ENCODE results near the gene STX1B.

STX1B gene

GRCh38 chr16:30996324-30996984, 14.0 kb downstream of the STX1B start:
- no peak for DNase-seq (ENCODE audit: low read depth, low spot score)

- no peak for DNase-seq (ENCODE audit: low read depth, low spot score)
These were observed 14.5 kb downstream of the STX1B start for GRCh38 chr16:30995927-30996323.

GRCh38 chr16:30992931-30993816, 17.3 kb downstream of the STX1B start:
- DNase-seq (ENCODE audit: low read depth, low spot score): no peak

- no peak for DNase-seq (ENCODE audit: low read depth, low spot score)
These were observed 18.1 kb downstream of the STX1B start for GRCh38 chr16:30992276-30992780.

GRCh38 chr16:30991052-30991451, 19.4 kb downstream of the STX1B start:
- DNase-seq (ENCODE audit: low read depth, low spot score): no peak

- DNase-seq (ENCODE audit: low read depth, low spot score): no peak
These were observed 20.3 kb downstream of the STX1B start for GRCh38 chr16:30990105-30990504.

GRCh38 chr16:30989469-30990047, 20.9 kb downstream of the STX1B start:
- DNase-seq (ENCODE audit: low read depth, low spot score): no peak

- DNase-seq (ENCODE audit: low read depth, low spot score): no peak
These were observed 22.8 kb downstream of the STX1B start for GRCh38 chr16:30987581-30988190.

GRCh38 chr16:30986129-30986991, 24.1 kb downstream of the STX1B start:
- DNase-seq (ENCODE audit: low read depth, low spot score): no peak

GRCh38 chr16:30985401-30986128, 24.9 kb downstream of the STX1B start:
- peak; percentile 54 for DNase-seq (ENCODE audit: low read depth, low spot score)

- DNase-seq (ENCODE audit: low read depth, low spot score): peak; percentile 91
These were observed 25.6 kb downstream of the STX1B start, which contains the start of gene HSD3B7 for GRCh38 chr16:30984669-30985400. HSD3B7 (plus strand) TSS chr16:30985207; CDS start chr16:30985659, 452 bp downstream.

GRCh38 chr16:30983898-30984610, 26.4 kb downstream of the STX1B start:
- DNase-seq (ENCODE audit: low read depth, low spot score): no peak

GRCh38 chr16:30983289-30983889, 27.0 kb downstream of the STX1B start:
- DNase-seq (ENCODE audit: low read depth, low spot score): no peak

GRCh38 chr16:30982548-30983288, 27.7 kb downstream of the STX1B start:
- DNase-seq (ENCODE audit: low read depth, low spot score): no peak

GRCh38 chr16:30980959-30981358, 29.5 kb downstream of the STX1B start:
- no peak for DNase-seq (ENCODE audit: low read depth, low spot score)

GRCh38 chr16:30980434-30980833, 30.0 kb downstream of the STX1B start:
- no peak for DNase-seq (ENCODE audit: low read depth, low spot score)

- no peak for DNase-seq (ENCODE audit: low read depth, low spot score)
These were observed 30.4 kb downstream of the STX1B start for GRCh38 chr16:30980023-30980371.
